HuH-7 (cell line): ENCODE data around the gene C5orf22.
"Not testable (repeated sequence)": the region's sequence is repeated elsewhere in the genome, so short reads cannot be mapped to it uniquely, and the experiment has no call there.

Source experiments
- DNase-seq: peaks from one replicate; pipeline ENCODE4 v3.0.0; 2011; ENCODE audit warnings: low spot score

C5orf22 gene

GRCh38 chr5:31531888-31532547 is at the start of gene C5orf22, which contains the start of gene DROSHA:
Gene C5orf22, plus strand, starts transcription at chr5:31532301. Its CDS starts 92 bp downstream, at chr5:31532393.
Gene DROSHA, minus strand, starts transcription at chr5:31532093. Its CDS starts 3,034 bp downstream, at chr5:31529059.
- DNase-seq: peak; percentile 84

GRCh38 chr5:31485376-31486207 is 46.5 kb upstream of the C5orf22 start:
- DNase-seq: no peak

GRCh38 chr5:31486441-31486840 is 45.7 kb upstream of the C5orf22 start:
- no peak for DNase-seq

GRCh38 chr5:31487506-31487905 is 44.6 kb upstream of the C5orf22 start:
- DNase-seq: no peak

- DNase-seq: no peak
These were observed 39.2 kb upstream of the C5orf22 start for GRCh38 chr5:31492869-31493268.

- DNase-seq: no peak
These were observed 36.8 kb upstream of the C5orf22 start for GRCh38 chr5:31495336-31495735.

- no peak for DNase-seq
These were observed 35.8 kb upstream of the C5orf22 start for GRCh38 chr5:31496301-31496700.

- DNase-seq: no peak
These were observed 35.2 kb upstream of the C5orf22 start for GRCh38 chr5:31496891-31497290.

- no peak for DNase-seq
These were observed 31.8 kb upstream of the C5orf22 start for GRCh38 chr5:31500256-31500655.

GRCh38 chr5:31502506-31502905 is 29.6 kb upstream of the C5orf22 start:
- DNase-seq: no peak

- no peak for DNase-seq
These were observed 27.6 kb upstream of the C5orf22 start for GRCh38 chr5:31504529-31504928.

GRCh38 chr5:31511305-31511704 is 20.8 kb upstream of the C5orf22 start:
- DNase-seq: no peak

GRCh38 chr5:31516802-31517201 is 15.3 kb upstream of the C5orf22 start:
- no peak for DNase-seq

GRCh38 chr5:31523041-31523440 is 9.1 kb upstream of the C5orf22 start:
- no peak for DNase-seq

- DNase-seq: no peak
These were observed 1.4 kb upstream of the C5orf22 start for GRCh38 chr5:31530541-31531265.

GRCh38 chr5:31531543-31531887 is 586 bp upstream of the C5orf22 start:
- DNase-seq: peak; percentile 7

GRCh38 chr5:31534527-31535046 is 2.5 kb downstream of the C5orf22 start:
- no peak for DNase-seq

GRCh38 chr5:31536873-31537272 is 4.8 kb downstream of the C5orf22 start:
- no peak for DNase-seq

- no peak for DNase-seq
These were observed 5.2 kb downstream of the C5orf22 start for GRCh38 chr5:31537349-31537748.

- no peak for DNase-seq
These were observed 5.8 kb downstream of the C5orf22 start for GRCh38 chr5:31537851-31538250.

GRCh38 chr5:31549114-31549513 is 17.0 kb downstream of the C5orf22 start:
- not testable (repeated sequence) for DNase-seq

- DNase-seq: no peak
These were observed 19.8 kb downstream of the C5orf22 start for GRCh38 chr5:31551878-31552277.

GRCh38 chr5:31553863-31554262 is 21.8 kb downstream of the C5orf22 start:
- no peak for DNase-seq
